Stimulated activated CD8-positive, alpha-beta memory T cell treated with anti-CD3 and anti-CD28 coated beads, Interleukin-2, amount 100 ng/mL, for 48 hours (primary cell): ENCODE data around the gene AGO4.
"Not testable (repeated sequence)": the region's sequence is repeated elsewhere in the genome, so short reads cannot be mapped to it uniquely, and the experiment has no call there.

ENCODE experiments used
- DNase-seq, 2 donors: peaks; one replicate each; pipeline ENCODE4 v3.0.0-alpha.2; 2020; ENCODE audit warnings: low read depth in 2 of 2

Gene AGO4

GRCh38 chr1:35863881-35864625 is 56.2 kb downstream of the AGO4 start:
- DNase-seq: no peak

- DNase-seq: no peak
These were observed 57.0 kb downstream of the AGO4 start for GRCh38 chr1:35864813-35865212.

GRCh38 chr1:35866991-35867390 is 59.2 kb downstream of the AGO4 start:
- DNase-seq: no peak

- not testable (repeated sequence) for DNase-seq
These were observed 61.6 kb downstream of the AGO4 start for GRCh38 chr1:35869245-35869950.

- DNase-seq: no peak
These were observed 63.0 kb downstream of the AGO4 start for GRCh38 chr1:35870651-35871309.

GRCh38 chr1:35873243-35873750 is 65.5 kb downstream of the AGO4 start:
- DNase-seq: no peak

GRCh38 chr1:35874115-35874514 is 66.3 kb downstream of the AGO4 start:
- DNase-seq: not testable (repeated sequence)

GRCh38 chr1:35876988-35877387 is 69.2 kb downstream of the AGO4 start:
- DNase-seq: no peak

- no peak for DNase-seq
These were observed 74.0 kb downstream of the AGO4 start for GRCh38 chr1:35881850-35882273.

GRCh38 chr1:35882586-35882944 is 74.7 kb downstream of the AGO4 start:
- no peak for DNase-seq

- peak; percentile 95 to 98 for DNase-seq
These were observed 75.3 kb downstream of the AGO4 start, which contains the start of gene AGO1 for GRCh38 chr1:35882945-35883634. TSS of gene AGO1 (plus strand) at chr1:35883209. CDS start at chr1:35883422, 213 bp downstream.

GRCh38 chr1:35883635-35884101 is 75.9 kb downstream of the AGO4 start:
- peak; percentile 30 to 40 for DNase-seq

GRCh38 chr1:35884934-35885333 is 77.1 kb downstream of the AGO4 start:
- DNase-seq: no peak

GRCh38 chr1:35885961-35886558 is 78.2 kb downstream of the AGO4 start:
- no peak for DNase-seq

GRCh38 chr1:35886577-35887431 is 79.0 kb downstream of the AGO4 start:
- no peak for DNase-seq

- no peak for DNase-seq
These were observed 79.7 kb downstream of the AGO4 start for GRCh38 chr1:35887508-35887907.

- DNase-seq: no peak
These were observed 80.4 kb downstream of the AGO4 start for GRCh38 chr1:35888255-35888654.

- not testable (repeated sequence) for DNase-seq
These were observed 81.2 kb downstream of the AGO4 start for GRCh38 chr1:35888981-35889380.

- DNase-seq: no peak
These were observed 85.4 kb downstream of the AGO4 start for GRCh38 chr1:35893051-35893879.
